A673 (cell line): ENCODE results near the gene RAB4A.

Experiments
- CTCF ChIP-seq: fragments of 300-800, 200-600 bp; sonication (generic); conservative IDR thresholded peaks from 2 replicates; pipeline ENCODE4 v1.5.1; 2017; ENCODE audit warnings: low read depth, mild to moderate bottlenecking, antibody characterized with exemption, low read length, moderate library complexity, mixed read lengths
- EZH2 ChIP-seq: fragments of 200-600 bp; sonication (generic); IDR thresholded peaks from 2 replicates; pipeline ENCODE4 v1.6.1; 2017; ENCODE audit warnings: borderline replicate concordance, low read depth, mild to moderate bottlenecking, mixed read lengths, antibody characterized with exemption, low read length; ENCODE audit not compliant: poor library complexity, severe bottlenecking

- no peak for TF ChIP-seq CTCF
- no peak for TF ChIP-seq EZH2
Measured at GRCh38 chr1:229319487-229319886, 48.6 kb downstream of the RAB4A start.
